ENCODE results near the gene PSMD13.

Gene PSMD13

GRCh38 chr11:203056-203944 lies 33.5 kb upstream of the PSMD13 start:
- DNase-seq (ENCODE audit: low read depth, low spot score) = no peak
- no peak overlapping the region for H3K4me3 ChIP-seq (ENCODE audit: low read length)

- H3K4me3 ChIP-seq (ENCODE audit: low read length) = no peak overlapping the region
- no peak for DNase-seq (ENCODE audit: low read depth, low spot score)
Measured at GRCh38 chr11:203945-204586, 32.7 kb upstream of the PSMD13 start.

- DNase-seq (ENCODE audit: low read depth, low spot score) = no peak
- no peak overlapping the region for H3K4me3 ChIP-seq (ENCODE audit: low read length)
Measured at GRCh38 chr11:204587-205109, 32.1 kb upstream of the PSMD13 start.

GRCh38 chr11:205221-206001 lies 31.4 kb upstream of the PSMD13 start:
- no peak for DNase-seq (ENCODE audit: low read depth, low spot score)
- no peak overlapping the region for H3K4me3 ChIP-seq (ENCODE audit: low read length)

GRCh38 chr11:206002-206384 lies 30.8 kb upstream of the PSMD13 start:
- H3K4me3 ChIP-seq (ENCODE audit: low read length) = peak overlapping the region; percentile 77
- no peak for DNase-seq (ENCODE audit: low read depth, low spot score)

- peak overlapping the region; percentile 77 for H3K4me3 ChIP-seq (ENCODE audit: low read length)
- DNase-seq (ENCODE audit: low read depth, low spot score) = no peak
Measured at GRCh38 chr11:206526-207207, 30.1 kb upstream of the PSMD13 start.

GRCh38 chr11:207208-207862 lies 29.4 kb upstream of the PSMD13 start, which contains the start of the genes BET1L and RIC8A:
TSS of gene BET1L (minus strand) at chr11:207399. CDS start at chr11:207321, 78 bp downstream.
TSS of gene RIC8A (plus strand) at chr11:207708. CDS start at chr11:208855, 1,147 bp downstream.
- peak; percentile 99 for DNase-seq (ENCODE audit: low read depth, low spot score)
- peak within 1 kb of the TSS; percentile 99 for H3K4me3 ChIP-seq (ENCODE audit: low read length)

- peak overlapping the region; percentile 99 for H3K4me3 ChIP-seq (ENCODE audit: low read length)
- no peak for DNase-seq (ENCODE audit: low read depth, low spot score)
Measured at GRCh38 chr11:207863-208180, 29.0 kb upstream of the PSMD13 start.

GRCh38 chr11:208181-208916 lies 28.4 kb upstream of the PSMD13 start:
- DNase-seq (ENCODE audit: low read depth, low spot score) = peak; percentile 66
- peak overlapping the region; percentile 99 for H3K4me3 ChIP-seq (ENCODE audit: low read length)

- H3K4me3 ChIP-seq (ENCODE audit: low read length) = peak overlapping the region; percentile 99
- no peak for DNase-seq (ENCODE audit: low read depth, low spot score)
Measured at GRCh38 chr11:208917-209260, 27.9 kb upstream of the PSMD13 start.

GRCh38 chr11:209275-210121 lies 27.3 kb upstream of the PSMD13 start:
- peak overlapping the region; percentile 99 for H3K4me3 ChIP-seq (ENCODE audit: low read length)
- no peak for DNase-seq (ENCODE audit: low read depth, low spot score)

GRCh38 chr11:210122-210802 lies 26.5 kb upstream of the PSMD13 start:
- no peak for DNase-seq (ENCODE audit: low read depth, low spot score)
- H3K4me3 ChIP-seq (ENCODE audit: low read length) = no peak overlapping the region

GRCh38 chr11:210803-211180 lies 26.0 kb upstream of the PSMD13 start:
- no peak for DNase-seq (ENCODE audit: low read depth, low spot score)
- H3K4me3 ChIP-seq (ENCODE audit: low read length) = no peak overlapping the region

GRCh38 chr11:211295-211694 lies 25.5 kb upstream of the PSMD13 start:
- no peak for DNase-seq (ENCODE audit: low read depth, low spot score)
- H3K4me3 ChIP-seq (ENCODE audit: low read length) = no peak overlapping the region

GRCh38 chr11:211741-212140 lies 25.0 kb upstream of the PSMD13 start:
- DNase-seq (ENCODE audit: low read depth, low spot score) = no peak

GRCh38 chr11:212150-213100 lies 24.4 kb upstream of the PSMD13 start:
- no peak for DNase-seq (ENCODE audit: low read depth, low spot score)
- H3K4me3 ChIP-seq (ENCODE audit: low read length) = no peak overlapping the region

More at GRCh38 chr11:211741-212140, 25.0 kb upstream of the PSMD13 start:
- H3K4me3 ChIP-seq (ENCODE audit: low read length) = no peak overlapping the region

Measured in Jurkat, Clone E6-1 (cell line).